ENCODE data around the gene FIG4. TPM values are rescaled to one million over a fixed set of nuclear protein-coding genes. Genes with fewer than 3 reads are reported as not detected.
"Not testable (repeated sequence)": the region's sequence is repeated elsewhere in the genome, so short reads cannot be mapped to it uniquely, and the experiment has no call there.

The FIG4 gene
- polyA plus RNA-seq, 1 donor: 9.7 TPM

GRCh38 chr6:109855476-109856040 is 164.5 kb downstream of the FIG4 start:
- not testable (repeated sequence) for DNase-seq

GRCh38 chr6:109861946-109862345 is 170.8 kb downstream of the FIG4 start:
- no peak for DNase-seq

DNA sequence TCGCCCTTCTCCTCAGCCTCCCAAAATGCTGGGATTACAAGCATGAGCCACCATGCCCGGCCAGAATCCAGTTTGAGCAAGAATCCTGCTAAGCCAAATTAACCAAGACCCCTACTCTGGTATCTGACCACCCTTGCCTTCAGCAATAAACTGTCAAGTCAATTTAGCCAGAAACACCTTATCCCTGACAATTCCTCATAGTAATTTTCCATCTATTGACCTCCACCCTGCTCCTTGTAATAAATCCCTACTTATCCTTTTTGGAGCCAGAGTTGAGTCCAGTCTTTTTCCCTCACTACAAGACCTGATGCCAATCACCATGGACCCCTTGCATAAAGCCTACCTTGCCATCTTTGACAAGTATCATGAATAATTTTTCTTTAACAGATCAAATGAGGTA is 173.0 kb downstream of the FIG4 start:
- DNase-seq: no peak

- DNase-seq: no peak
Measured at GRCh38 chr6:109865968-109866367, 174.9 kb downstream of the FIG4 start.

DNA sequence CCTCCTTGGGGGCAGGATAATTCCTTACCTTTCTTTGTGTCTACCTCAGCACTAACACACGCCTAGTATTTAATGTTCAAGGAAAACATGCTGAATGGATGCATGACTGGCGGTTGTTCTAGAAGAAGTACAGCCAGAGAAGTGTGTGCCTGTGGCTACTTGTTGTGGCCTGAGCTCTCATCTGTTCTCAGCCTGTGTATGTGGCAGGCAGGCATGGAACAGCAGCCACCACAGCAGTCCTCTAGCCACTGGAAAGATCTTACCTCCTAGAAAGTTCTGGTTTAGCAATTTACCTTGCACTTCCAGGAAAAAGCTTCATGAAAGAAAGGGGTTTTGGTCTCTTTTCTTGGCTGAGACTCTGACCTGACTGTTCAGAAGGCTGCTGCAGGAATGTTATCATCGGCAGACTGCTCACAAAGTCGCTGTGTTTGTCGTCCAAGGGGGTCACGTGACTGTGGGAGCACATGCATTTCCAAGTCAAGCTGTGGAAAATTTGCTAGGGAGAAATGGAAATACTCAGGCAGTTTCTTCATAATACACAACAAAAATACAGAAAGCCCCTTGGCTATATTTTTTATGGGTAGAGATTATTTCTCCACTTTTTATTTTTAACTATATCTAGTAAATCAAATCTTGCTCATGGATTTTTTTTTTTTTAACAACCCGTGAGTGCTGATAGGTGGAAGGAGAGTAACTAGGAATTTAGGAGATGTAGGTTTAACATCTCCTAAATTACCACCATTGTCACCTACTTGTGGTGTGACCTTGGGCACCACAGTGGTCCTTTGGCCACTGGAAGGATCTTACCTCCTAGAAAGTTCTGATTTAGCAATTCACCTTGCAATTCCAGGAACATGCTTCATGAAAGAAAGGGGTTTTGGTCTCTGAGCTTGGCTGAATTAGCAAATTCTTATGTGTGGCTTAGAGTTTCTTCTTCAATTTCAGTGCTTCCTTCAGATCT is 176.2 kb downstream of the FIG4 start:
- DNase-seq: peak; percentile 89

DNA sequence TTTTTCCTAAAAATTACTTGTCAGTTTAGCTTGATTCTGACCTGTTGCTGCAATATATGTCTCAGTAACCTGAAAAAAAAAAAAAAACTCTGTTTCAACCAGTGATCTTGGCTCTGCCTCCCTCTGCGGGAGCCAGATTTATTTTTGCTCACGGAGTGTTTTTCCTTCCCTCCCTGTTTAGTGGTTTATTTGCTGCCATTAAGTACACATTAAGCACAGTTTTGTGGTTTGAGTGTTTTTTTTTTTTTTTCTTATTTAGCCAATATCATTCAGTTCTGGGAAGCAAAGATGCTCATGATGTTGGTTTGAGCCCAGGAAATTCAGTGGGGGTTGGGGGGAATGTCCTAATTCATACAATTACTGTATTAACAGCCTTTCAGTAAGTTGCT is 176.9 kb downstream of the FIG4 start:
- peak; percentile 73 for DNase-seq

GRCh38 chr6:109869398-109870088 is 178.4 kb downstream of the FIG4 start:
- peak; percentile 82 for DNase-seq

- DNase-seq: no peak
Measured at GRCh38 chr6:109870089-109870410, 179.0 kb downstream of the FIG4 start.

GRCh38 chr6:109872549-109872948 is 181.5 kb downstream of the FIG4 start:
- DNase-seq: no peak

DNA sequence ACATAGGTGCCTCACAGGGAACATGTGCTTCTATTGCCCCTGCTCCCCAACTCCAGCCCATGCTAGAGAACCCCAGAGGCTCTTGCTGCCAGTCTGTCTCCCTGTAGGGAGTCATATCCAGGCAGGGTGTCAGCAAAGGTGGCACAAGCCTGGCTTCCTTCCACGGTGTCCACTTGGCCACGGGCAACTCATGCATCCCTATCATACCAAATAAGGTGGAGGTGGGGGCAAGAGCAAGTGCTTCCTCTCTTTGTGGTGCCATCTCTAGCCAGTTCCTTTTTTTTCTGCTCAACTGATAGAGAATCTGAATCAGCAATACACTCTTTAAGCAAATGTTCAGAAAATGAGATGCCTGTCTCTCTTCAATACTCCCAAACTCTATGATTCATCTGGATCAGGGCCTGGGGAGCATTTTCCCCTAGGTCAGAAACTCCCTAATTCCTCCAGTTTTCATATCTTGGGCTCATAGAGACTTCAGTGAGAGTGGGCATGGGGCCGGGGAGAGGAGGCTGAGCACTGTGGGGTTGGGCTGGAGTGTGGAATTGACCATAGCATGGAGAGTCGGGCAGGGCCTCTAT is 182.0 kb downstream of the FIG4 start:
- DNase-seq: no peak

- DNase-seq: no peak
Measured at GRCh38 chr6:109874086-109874485, 183.0 kb downstream of the FIG4 start.

DNA sequence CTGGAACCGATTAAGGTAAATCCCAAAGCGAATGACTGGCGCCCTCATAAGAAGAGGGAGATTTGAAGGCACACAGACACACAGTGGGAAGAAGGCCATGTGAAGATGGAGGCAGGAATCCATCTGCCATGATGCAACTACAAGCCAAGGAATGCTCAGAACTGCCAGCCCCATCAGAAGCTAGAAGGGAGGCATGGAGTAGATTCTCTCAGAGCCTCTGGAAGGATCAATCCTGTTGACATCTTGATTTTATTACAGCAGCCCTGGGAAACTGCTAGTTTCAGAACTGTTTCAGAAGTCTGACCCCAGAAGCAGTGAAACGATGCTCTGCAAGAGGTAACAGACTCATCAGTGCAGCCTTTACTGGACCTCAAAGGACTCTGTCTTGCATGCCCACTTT is 183.5 kb downstream of the FIG4 start:
- no peak for DNase-seq

Other genes with a start within 250 kb of the FIG4 start
- gene MICAL1, start 235.5 kb upstream of the FIG4 start, polyA plus RNA-seq (ENCODE audit: insufficient read length): 71.7 TPM
- 4.9 TPM for gene ZBTB24, start 208.1 kb upstream of the FIG4 start, polyA plus RNA-seq (ENCODE audit: insufficient read length)
- 7.5 TPM for gene AK9, start 94 bp upstream of the FIG4 start, polyA plus RNA-seq (ENCODE audit: insufficient read length)